PC-3 (cell line): ENCODE measurements around the gene SENP5.

ENCODE experiments used
- CTCF ChIP-seq: fragments of 300-600 bp; sonication (generic); conservative IDR thresholded peaks from 2 replicates; pipeline ENCODE4 v1.5.1; 2017; ENCODE audit warnings: antibody characterized with exemption, low read depth, mild to moderate bottlenecking, low read length
- EZH2 ChIP-seq: fragments of 300-600 bp; sonication (generic); IDR thresholded peaks from one replicate; pipeline ENCODE4 v1.6.1; 2017; ENCODE audit warnings: antibody characterized with exemption, mild to moderate bottlenecking, low read length; ENCODE audit not compliant: unreplicated experiment
- EZH2phosphoT487 ChIP-seq: fragments of 300-600 bp; sonication (generic); IDR thresholded peaks from 2 replicates; pipeline ENCODE4 v1.6.1; 2018; ENCODE audit warnings: mild to moderate bottlenecking, antibody characterized with exemption, low read length, borderline replicate concordance

GRCh38 chr3:196872316-196872715 lies 4.6 kb downstream of the SENP5 start:
- no peak for TF ChIP-seq CTCF
- TF ChIP-seq EZH2: no peak
- TF ChIP-seq EZH2phosphoT487: no peak
